ENCODE data around the gene USP24. TPM values are rescaled to one million over a fixed set of nuclear protein-coding genes. Genes with fewer than 3 reads are reported as not detected.

USP24 gene
- total and polyA plus RNA-seq, 10 of the 15 experiments (the other 5 are each of a cell fraction or from before 2014, with no cell fraction given), result 4.6 to 36.5 (median 25.3) TPM

GRCh38 chr1:55255901-55256300, 40.7 kb upstream of the USP24 start (continued):
- TF ChIP-seq USF2 (IDR thresholded peaks at IDR 0.05; ENCODE audit: borderline replicate concordance, low read depth, low read length), result no peak
- no peak for TF ChIP-seq MYC (IDR thresholded peaks at IDR 0.05; ENCODE audit: insufficient read depth, insufficient read length, insufficient replicate concordance, low read length, severe bottlenecking)
- TF ChIP-seq MEF2A (IDR thresholded peaks at IDR 0.05; ENCODE audit: insufficient read depth, low read depth, low read length), result peak; percentile 45; the same call in 1 of the 2 replicates
- no peak for TF ChIP-seq STAT1 (conservative IDR thresholded peaks at IDR 0.05)
- TF ChIP-seq RELB (IDR thresholded peaks at IDR 0.05; ENCODE audit: low read depth), result no peak
- no peak for TF ChIP-seq BHLHE40 (IDR thresholded peaks at IDR 0.05; ENCODE audit: borderline replicate concordance in 1 of 2, low read depth in 2 of 2, low read length in 1 of 2)
- peak; percentile 40; the same call in 1 of the 2 replicates for TF ChIP-seq RUNX3 (IDR thresholded peaks at IDR 0.05; ENCODE audit: low read length)
- no peak for TF ChIP-seq USF1 (IDR thresholded peaks at IDR 0.05; ENCODE audit: borderline replicate concordance, extremely low read length, insufficient read depth, low read depth, low read length)
- no peak for TF ChIP-seq BACH1 (IDR thresholded peaks at IDR 0.05; ENCODE audit: borderline replicate concordance)
- TF ChIP-seq GABPA (IDR thresholded peaks at IDR 0.05; ENCODE audit: low read depth), result no peak
- no peak for TF ChIP-seq ZBTB40 (IDR thresholded peaks at IDR 0.05; ENCODE audit: borderline replicate concordance)
- TF ChIP-seq IKZF1 (conservative IDR thresholded peaks at IDR 0.05), result no peak
- no peak for TF ChIP-seq PKNOX1 (IDR thresholded peaks at IDR 0.05)
- no peak for TF ChIP-seq SMAD1 (IDR thresholded peaks at IDR 0.05; ENCODE audit: low read depth, partially characterized antibody)
- no peak for TF ChIP-seq NR2C1 (IDR thresholded peaks at IDR 0.05)
- peak; percentile 18; the same call in 1 of the 2 replicates for TF ChIP-seq ATF2 (IDR thresholded peaks at IDR 0.05; ENCODE audit: low read length)
- no peak for TF ChIP-seq NKRF (conservative IDR thresholded peaks at IDR 0.05)

Data from GM12878 (cell line).